Measurements from ENCODE around the gene SELENOS.
"Not testable (repeated sequence)": the region's sequence is repeated elsewhere in the genome, so short reads cannot be mapped to it uniquely, and the experiment has no call there.

SELENOS gene

DNA sequence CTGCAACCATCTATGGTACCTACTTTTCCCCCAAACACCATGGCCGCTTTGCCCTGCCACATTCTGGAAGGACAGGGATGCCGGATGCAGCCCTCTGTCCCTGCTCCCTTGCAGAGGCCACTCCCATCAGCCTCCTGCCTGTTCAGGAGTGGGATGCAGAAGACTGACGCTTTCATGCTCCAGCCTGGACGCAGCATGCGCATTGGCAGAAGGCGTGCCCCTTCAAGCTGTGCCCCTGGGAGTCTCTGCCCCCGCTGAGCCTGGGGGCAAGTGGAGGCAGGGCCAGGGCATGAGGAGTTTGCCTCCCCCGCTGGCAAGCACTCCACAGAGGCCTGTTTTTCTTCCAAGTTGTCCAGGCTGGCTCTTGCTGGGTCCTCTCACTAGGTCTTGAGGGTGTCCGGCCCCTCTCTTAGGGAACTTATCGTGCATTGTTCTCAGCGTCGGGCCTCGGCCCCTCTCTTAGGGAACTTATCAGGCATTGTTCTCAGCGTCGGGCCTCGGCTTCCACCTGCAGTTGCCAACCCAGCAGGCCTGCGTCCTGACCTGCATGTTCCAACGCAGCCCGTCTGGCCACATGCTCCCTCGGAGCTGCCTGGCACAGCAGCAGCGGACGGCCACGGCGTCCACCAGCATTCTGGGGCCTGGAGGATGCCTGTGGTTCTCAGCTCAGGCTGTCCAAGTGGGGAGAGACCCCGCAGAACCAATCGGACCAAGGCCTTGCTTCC, 32.3 kb upstream of the SELENOS start:
- DNase-seq = no peak

DNA sequence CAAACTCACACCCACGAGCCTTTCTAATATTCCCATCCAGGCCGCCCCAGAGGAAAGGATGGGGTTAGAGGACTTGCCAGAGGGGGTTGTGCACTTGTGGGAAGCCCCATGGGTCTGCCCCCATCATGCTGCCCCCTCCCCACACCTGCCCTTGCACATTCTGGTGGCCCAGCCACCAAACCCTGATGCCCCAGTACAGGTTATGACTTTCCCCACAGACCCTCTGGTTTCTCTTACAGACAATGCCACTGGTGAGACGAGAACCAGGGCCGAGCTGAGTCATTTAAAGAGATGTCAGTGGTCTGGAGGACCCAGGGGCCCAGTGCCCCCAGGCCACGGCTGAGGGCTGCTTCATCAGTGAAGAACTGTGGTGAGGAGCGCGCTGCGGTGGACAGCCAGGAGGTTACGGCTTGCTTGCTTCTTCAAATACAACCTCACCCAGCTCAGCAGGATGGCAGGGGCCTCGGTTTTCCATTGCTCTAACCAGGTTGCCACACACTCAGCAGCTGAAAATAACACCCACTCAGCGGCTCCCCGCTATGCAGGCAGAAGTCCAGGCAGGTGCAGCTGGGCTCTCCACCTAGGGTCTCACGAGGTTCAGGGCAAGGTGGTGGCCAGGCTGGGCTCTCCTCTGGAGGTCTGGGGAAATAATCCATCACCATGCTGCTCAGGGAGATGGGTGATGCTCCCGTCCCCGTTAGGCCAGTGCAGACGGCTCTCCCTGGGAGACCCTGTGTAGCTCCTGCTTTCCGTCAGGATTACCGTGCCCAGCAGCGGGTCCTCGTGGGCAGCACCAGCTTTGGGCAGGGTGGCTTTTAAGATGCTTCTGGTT, 31.5 kb upstream of the SELENOS start:
- no peak for DNase-seq

DNA sequence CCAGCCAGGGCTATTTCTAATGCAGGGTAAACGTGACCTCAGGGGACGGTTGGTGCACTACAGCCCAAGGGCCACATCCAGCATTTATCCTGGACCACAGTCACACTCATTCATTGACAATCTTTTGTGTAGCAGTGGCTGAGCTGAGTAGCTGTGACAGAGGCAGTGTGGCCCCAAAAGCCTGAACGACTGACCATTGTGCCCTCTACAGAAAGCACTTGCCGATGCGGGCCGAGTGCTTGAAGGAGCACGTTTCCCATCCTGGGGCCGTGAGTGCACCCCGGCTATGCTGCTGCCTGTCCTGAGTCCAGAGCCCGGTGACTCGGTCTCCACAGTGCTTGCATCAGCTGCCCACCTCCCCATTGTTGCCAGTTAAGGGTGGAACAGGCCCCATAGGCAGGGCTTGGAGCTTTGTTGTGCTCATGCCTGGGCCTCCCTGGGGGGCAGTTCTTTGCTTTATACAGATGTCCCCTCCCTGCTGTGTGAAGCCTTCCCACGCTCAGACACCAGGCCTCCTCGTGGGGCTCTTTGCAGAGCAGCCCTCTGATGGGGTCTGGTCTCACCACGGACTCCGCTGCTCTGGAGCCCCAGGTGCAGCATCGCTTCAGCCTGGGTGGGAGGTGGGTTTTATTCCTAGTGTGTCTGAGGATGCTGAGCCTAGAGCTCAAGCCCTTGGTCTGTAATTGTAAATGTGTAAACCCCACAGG, 30.8 kb upstream of the SELENOS start:
- DNase-seq = no peak

DNA sequence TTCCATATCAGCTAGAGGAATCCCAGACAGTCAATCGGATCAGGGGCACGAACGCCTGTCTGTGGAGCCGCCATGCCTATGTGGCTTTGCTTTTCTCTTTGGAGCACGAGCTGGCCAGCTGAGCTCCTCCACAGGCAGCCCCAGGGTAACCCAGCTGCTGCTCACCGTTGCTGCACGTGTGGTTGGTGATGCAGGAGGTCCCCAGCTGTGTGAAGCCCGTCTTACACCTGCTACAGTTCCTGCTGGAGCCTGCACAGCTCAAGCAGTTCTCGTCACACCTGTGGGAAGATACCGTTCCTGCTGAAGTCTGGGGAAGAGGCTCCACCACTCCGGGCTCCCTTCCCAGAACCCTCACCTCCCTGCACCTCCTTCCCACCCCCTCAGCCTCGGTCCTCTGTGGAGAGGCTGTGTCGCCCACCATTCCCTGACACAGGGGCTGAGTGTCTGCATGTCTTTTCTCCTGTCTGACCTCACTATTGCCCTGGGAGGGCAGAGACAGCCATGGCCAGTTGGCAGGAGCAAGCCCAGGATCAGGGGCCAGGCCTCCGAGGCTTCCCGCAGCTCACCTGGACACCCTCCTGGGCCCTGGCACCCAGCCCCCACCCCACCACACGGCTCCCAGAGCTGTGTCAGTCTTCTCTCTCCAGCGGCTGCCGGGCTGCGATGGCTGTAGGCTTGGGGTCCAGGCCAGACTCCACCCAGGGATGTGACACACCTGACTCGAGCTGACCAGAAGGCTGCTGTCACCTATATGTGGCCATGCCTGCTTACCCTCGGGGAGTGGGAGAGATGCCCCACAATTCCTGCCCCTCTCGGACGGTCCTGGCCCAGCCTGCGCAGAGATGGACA, 30.0 kb upstream of the SELENOS start:
- no peak for DNase-seq

DNA sequence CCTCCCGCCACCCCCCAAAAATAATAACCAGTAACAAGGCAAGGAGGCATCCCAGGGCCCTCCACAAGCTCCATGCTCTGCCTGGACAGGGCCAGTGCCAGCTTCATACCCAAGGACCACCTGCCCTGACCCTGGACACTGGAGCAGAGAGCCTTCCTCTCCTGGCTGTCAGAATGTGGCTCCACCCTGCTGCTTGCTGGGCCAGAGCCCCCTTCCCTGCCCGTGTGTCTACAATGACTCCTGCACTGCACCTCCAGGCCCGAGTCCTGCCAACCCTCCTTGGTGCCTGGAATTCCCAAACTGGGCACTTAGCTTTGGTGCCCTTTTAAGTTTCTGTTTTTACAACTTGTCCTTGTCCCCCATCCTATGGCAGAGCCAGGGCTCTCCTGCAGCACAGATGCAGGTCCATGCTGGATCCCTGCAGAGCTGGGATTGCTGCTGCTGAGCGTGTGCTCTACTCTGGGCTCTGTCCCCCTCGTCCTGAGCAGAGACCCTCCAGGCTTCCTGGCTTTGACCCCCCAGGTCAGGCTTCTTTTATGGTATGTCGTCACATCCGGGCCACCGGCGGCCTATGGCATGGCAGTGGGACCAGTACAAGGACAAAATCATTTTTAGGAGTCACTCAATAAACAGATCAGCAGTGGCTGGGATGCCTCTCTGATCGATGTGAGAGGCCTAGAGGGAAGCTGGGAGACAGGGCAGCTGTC, 29.2 kb upstream of the SELENOS start:
- no peak for DNase-seq

DNA sequence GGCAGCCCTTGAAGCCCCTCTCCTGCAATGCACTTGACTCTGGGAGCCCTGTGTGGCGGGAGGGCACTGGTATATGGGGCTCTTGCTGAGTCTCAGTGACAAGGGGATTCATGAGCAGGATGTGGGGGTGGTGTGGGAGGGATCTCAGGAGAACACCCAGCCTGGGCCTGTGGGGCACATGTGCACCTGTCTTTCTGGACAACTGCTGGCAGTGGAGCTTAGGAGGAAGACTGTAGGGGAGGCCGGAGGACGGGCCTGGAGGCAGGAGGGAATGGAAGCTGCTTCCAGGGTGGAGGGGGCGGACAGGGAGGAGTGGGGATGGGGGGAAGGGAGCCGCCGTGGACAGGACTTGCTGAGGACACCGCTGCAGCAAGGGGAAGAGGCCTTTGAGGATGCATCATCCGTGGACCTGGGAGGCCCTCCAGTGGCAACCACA, 28.6 kb upstream of the SELENOS start:
- DNase-seq = no peak

DNA sequence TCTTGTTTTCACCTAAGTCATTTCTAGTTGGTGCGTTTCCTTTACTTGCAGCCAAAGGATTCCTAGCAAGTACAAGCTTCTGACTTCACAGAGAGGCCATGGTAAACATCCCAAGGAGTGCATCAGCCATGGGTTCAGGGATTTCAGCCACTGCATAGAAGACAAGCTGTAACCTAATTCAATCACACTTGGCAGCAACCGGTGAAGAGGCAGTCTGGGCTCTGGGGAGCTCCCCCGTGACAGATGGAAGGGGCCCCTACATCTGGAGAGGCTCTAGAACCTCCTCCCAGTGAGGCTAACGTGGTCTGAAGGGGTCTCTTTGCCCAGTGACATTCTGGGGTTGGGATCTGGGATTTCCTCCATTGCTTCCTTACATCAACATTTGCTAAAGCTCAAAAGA, 26.1 kb upstream of the SELENOS start:
- DNase-seq = no peak

DNA sequence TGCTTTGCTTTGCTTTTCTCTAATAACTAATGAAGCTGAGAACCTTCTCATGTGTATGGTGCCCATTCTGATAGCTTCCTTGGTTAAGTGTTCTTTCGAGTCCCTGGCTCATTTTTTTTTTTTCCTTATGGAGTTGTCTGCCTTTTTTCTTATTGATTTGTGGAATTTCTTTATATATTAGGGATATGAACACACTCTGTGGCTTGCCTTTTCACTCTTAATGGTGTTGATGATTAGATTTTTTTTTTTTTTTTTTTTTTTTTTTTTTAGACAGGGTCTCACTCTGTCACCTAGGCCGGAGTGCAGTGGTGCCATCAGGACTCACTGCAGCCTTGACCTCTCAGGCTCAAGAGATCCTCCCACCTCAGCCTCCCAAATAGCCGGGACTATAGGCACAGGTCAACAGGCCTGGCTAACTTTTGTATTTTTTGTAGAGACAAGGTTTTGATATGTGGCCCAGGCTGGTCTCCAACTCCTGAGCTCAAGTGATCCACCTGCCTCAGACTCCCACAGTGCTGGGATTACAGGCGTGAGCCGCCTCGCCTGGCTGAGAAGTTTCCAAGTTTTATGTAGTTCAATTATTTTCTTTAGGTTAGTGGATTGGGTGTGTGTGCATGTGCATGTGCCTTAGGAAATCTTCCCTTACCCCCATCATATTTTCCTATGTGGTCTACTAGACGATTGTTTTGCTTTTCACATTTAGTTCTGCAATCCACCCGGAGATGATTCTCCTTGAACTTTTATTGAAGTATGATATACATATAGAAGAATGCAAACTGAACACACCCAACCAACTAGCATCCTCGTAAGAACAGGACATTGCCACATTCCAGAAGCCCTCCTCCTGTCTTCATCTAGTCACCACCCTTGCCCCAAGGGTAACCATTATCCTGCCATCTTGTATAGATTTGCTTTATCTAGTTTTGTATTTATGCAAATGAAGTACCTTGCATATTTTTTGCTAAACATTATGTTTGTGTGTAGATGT, 19.4 kb upstream of the SELENOS start:
- DNase-seq = no peak

DNA sequence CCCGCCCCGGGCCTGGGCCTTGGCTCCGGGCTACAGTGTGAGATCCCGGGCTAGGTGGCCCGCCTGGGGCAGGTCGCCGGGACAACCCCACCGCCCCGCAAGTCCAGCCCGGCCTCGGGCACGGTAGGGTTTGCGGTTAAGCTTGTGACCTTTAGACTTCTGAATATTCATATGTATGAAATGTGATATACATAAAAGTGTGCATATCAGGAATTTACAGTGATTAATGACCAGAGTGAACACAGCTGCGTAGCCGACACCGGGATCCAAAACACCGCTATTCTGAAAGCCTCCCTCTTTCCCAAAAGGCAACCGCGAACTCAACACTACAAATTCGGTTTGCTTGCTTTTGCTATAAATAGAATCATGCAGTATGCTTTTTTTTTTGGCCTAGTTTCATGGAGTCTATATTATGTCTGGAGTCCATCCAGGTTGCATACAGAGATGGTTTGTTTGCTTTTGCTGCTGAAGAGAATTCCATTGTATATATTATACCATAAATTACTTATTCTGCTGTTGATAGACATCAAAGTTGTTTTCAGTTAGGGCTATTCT, 18.4 kb upstream of the SELENOS start:
- DNase-seq = no peak

DNA sequence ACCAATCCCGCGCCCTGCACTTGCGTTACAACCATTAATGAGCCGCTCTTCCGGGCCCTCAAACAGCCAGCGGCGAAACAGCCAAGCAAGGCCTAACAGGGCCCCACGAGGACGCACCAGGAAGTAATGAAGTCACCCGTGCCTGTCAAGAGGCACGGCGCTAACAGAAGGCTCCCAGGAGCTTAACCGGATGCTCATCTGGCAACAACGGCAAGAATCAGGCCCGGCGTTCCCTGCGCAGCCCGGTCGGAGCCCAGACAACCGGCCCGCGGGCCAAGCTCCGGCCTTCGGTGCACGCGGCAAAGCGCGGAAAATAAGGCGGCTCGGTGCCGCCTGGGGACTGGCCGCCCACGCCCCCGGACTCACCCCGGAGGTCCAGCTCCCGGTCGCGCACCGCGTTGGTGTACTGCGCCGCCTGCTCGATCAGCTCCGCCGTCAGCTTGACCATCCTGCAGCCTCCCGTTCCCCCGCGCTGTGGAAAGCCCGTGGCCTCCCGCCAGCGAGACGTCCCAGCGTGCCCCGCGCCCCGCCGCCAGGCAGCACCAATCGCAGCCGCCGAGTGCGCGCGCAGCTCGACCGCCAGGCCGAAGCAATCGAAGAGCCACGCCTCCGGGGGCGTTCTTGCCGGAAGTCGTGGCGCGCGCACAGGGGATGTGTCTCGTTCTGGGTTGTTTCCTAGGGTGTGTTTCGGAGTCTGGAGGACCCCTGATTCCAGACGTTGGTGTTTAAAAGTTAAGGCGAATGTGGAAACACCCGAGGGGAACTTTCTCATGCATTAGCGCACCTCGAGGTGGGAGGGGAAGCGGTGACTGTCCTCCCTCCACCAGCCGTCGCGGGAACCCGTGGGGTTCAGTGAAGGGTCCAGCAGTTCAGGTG, 17.7 kb upstream of the SELENOS start, which contains the start of gene SNRPA1:
SNRPA1 (minus strand) TSS at position 518 of the 876 bp plus-strand sequence; CDS start at position 448, 70 bp downstream.
- peak; percentile 97 for DNase-seq

DNA sequence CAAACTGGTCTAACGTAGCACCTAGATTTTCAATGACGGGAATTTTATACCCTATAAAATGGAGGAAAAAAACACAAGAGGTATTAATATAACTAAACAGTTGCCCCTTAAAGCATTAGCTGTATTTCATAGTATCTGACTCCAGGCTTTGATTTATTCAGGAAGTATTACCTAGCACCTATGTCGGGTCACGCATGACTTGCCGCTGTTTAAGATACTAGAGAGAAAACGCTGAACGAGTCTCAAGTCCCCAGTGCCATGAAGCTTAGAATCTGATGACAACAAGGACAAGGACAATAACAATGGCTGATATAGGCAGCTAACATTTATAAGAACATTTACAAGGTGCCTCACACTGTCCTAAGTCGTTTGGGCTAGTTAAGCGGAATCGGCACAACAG, 15.8 kb upstream of the SELENOS start:
- no peak for DNase-seq

DNA sequence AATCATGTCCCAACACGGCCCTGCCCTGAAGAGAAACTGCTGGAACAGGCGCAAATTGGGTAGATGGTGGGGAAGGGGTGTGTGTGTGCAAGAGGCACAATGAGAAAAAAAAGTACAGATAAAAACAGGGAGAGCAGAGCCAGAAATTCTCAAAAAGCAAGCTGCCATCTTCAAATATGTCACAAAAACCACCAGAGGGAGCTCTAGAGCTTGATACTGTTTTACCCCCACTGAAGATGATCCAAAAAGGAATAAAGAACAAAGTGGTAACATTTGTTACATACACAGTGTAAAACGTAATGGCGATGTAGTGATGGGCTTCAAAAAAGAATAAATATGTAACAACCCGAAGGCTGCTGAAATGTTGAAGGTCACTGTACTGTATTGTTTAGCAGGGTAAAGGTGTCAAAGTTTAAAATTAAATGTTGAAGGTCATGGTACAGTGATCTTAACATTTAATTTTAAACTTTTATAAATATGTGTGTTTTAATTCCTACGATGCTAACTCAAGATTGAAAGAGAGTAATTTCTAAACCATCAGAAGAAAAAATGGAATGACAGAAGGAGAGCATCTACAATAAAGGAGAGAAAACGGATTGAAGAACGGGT, 11.7 kb upstream of the SELENOS start:
- DNase-seq = no peak

DNA sequence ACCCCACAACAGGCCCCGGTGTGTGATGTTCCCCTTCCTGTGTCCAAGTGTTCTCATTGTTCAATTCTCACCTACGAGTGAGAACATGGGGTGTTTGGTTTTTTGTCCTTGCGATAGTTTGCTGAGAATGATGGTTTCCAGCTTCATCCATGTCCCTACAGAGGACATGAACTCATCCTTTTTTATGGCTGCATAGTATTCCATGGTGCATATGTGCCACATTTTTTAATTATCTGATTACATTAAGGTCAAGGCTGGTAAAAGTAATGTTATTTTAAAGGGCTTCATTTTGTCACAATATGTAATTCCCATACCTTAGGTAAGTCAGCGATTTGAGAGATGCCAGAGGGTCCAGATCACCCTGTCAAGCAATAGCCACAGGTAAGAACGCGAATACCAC, 10.1 kb upstream of the SELENOS start:
- DNase-seq = not testable (repeated sequence)

DNA sequence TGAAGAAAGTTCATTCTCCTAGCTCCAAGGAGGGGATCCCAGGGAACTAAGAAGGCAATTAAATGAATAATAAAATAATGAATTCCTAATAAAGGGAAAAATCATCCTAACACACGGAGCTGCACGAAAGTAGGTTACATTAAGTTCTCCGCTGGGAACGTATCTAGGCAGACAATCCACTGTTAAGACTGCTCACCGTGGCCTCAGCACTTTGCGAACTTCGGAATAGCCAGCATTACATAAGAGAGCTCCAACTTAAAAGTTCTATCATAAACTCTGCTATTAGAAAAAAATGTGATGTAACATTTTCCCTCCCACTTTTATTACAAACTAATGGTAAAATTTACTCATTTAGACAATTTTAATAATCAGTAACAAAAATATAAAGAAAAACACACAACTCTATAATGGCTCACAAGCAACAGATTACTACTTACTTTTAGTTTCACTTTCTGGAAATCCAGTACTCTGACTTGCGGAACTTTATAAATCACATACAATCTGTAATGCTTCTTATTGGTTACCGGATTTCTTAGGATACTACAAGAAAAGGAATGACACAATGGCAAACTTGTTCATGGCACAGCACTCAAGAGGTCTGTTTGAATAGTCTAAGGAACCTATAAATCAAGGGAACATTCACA, 9.3 kb upstream of the SELENOS start:
- no peak for DNase-seq

DNA sequence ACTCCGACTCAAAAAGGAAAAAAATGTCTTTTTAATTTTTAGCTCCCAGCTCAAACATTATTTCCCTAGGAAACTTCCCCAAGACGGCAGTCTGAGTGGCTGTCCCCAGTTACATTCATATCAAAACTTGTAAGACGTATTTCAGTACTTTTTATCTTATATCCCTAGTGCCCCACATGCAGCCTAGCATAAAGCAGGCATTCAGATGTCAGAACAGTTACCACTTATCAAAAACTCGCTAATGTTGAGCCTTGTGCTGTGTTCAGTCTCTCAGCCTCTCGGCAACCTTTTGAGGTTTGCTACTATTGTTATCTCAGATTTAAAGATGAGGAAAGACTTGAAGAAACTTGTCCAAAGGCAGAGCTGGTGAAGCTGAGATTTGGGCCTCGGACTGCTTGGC, 6.6 kb upstream of the SELENOS start:
- DNase-seq = no peak

DNA sequence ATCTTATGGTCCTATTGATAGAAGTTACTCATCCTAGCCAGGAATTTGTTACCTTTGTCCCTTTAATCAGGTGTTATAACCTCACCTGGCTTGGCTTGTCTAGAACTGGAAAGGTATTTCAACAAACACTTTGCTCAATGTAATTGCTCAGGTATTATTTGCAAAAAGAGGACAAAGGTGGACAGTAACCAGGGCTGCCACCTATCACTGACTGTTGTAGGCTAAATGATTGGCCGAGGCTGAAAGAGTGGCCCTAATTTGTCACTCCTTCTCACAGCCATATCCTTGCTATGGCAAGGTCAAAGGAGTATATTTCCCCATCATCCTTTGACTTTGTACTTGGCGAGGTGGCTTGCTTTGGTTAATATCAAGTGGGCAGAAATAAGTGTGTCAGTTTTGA, 2.7 kb upstream of the SELENOS start:
- DNase-seq = no peak

DNA sequence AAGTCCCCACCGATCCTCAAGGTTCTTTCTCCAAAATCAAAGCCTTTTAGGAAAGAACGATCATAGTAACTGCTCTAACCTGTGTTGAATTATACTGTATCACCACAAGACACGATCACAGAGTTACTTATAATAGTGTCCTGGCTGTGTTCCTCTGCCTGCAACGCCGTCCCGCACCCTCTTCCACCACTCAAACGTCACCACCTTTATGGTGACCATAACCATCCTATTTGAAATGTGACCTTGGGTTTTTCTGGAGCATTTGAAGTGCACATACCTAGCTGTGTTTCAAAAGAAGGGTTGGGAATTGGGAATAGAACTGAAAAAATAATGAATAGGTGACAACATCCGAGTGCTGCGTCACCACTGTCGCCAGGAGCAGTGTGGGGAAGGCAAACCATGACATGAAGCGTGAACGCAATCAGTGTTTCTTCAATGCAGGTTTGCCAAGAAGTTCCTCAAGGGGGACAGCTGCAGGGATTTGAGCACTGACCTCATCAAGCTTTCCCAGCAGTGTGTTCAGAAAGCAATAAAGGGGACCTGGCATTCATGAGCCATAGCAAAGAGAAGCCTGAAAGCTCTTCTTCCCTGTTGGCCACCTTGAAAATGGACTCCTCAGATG, 769 bp upstream of the SELENOS start:
- no peak for DNase-seq

DNA sequence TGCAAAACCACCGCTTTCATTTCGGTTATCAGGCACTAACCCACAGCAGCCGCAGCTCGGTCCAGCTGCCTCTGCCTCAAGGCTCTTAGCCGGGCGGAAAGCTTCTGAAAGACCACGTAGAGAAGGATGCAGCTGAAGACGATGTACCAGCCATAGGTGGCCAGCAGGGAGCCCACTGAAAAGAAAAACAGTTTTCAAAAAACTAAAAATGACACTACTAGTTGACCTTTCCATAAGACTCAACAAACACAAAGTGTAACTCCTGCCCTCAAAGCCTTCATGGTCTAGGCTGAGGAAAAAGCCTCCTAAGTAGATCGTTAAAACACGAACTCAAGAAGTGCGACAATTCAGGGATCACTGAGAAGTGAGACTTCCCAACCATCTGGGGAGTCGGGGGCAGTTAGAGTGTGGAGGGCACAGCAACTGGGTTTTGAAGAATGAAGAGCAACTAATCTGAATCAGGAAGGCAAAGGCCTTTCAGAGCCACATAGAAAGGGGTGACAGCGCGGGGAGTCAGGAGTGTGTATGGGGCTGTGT, 716 bp downstream of the SELENOS start:
- DNase-seq = no peak
